Measurements from ENCODE around the gene GGTA1.

The GGTA1 gene

DNA sequence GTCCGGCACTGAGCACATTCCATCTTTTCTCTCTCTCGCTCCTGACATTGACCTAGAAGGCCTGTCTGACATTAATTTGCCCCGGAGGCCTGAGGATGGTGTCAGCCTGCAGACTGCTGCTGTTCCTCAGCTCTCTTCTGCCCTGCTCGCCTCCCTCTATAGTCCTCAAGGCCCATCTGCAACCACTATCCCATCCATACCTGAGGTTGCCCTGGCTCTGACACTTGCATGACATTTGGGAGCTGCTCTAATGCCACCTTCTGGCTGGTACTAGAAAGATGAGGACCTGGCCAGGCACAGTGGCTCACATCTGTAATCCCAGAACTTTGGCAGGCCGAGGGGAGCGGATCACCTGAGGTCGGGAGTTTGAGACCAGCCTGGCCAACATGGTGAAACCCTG is 38.6 kb upstream of the GGTA1 start:
- Histone ChIP-seq H3K4me3 (ENCODE audit: low read depth, low read length, poor library complexity, severe bottlenecking) (no peak overlapping the region), H3K4me1 (ENCODE audit: insufficient read depth, low read length, severe bottlenecking) (no peaks in the 10 kb centered on the region), H3K9me3 (ENCODE audit: low read length) (no peaks in the 10 kb centered on the region), H3K79me2 (ENCODE audit: insufficient read depth, low read length) (no peaks in the 10 kb centered on the region), H2AFZ (ENCODE audit: low read length) (no peak overlapping the region), H3K9ac (ENCODE audit: low read length) (no peak overlapping the region), H3K27me3 (ENCODE audit: insufficient read depth, low read length) (no peaks in the 10 kb centered on the region), H3F3A (ENCODE audit: insufficient read depth, low read length) (no peaks in the 10 kb centered on the region), H3K36me3 (ENCODE audit: insufficient read depth, low read length) (no peaks in the 10 kb centered on the region), H4K20me1 (ENCODE audit: insufficient read depth, low read length) (no peaks in the 10 kb centered on the region), H3K27ac (ENCODE audit: low read depth, low read length, poor library complexity, severe bottlenecking) (no peak overlapping the region), H3K9me2 (ENCODE audit: low read depth, low read length) (no peaks in the 10 kb centered on the region), H3K4me2 (ENCODE audit: low read length) (no peak overlapping the region)
- TF ChIP-seq EZH2 (IDR thresholded peaks at IDR 0.05; ENCODE audit: borderline replicate concordance, low read length): no peak
- TF ChIP-seq, protein P1, sequence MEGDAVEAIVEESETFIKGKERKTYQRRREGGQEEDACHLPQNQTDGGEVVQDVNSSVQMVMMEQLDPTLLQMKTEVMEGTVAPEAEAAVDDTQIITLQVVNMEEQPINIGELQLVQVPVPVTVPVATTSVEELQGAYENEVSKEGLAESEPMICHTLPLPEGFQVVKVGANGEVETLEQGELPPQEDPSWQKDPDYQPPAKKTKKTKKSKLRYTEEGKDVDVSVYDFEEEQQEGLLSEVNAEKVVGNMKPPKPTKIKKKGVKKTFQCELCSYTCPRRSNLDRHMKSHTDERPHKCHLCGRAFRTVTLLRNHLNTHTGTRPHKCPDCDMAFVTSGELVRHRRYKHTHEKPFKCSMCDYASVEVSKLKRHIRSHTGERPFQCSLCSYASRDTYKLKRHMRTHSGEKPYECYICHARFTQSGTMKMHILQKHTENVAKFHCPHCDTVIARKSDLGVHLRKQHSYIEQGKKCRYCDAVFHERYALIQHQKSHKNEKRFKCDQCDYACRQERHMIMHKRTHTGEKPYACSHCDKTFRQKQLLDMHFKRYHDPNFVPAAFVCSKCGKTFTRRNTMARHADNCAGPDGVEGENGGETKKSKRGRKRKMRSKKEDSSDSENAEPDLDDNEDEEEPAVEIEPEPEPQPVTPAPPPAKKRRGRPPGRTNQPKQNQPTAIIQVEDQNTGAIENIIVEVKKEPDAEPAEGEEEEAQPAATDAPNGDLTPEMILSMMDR (IDR thresholded peaks at IDR 0.05; ENCODE audit: low read length): peak; percentile 10; the same call in 1 of the 2 replicates

DNA sequence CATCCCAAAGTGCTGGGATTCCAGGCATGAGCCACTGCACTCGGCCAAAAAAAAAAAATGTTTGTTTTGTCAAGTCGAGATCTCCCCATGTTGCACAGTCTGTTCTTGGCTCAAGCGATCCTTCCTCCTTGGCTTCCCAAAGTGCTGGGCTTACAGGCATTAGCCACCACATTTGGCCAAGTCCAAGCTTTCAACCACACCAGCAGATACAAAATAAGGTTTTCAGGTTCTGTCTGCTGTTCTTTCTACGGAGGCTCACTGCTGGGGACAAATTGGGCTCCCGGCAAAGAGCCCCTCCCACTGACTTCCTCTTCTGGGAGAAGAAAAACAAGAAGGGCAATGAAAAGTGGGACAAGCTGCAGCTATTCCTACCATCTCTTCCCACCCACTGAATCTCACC is 37.6 kb upstream of the GGTA1 start:
- Histone ChIP-seq H3K79me2 (ENCODE audit: insufficient read depth, low read length) (no peaks in the 10 kb centered on the region), H3K4me2 (ENCODE audit: low read length) (no peak overlapping the region), H3K9ac (ENCODE audit: low read length) (no peak overlapping the region), H3K27me3 (ENCODE audit: insufficient read depth, low read length) (no peaks in the 10 kb centered on the region), H3K36me3 (ENCODE audit: insufficient read depth, low read length) (no peaks in the 10 kb centered on the region), H3K27ac (ENCODE audit: low read depth, low read length, poor library complexity, severe bottlenecking) (no peak overlapping the region), H3F3A (ENCODE audit: insufficient read depth, low read length) (no peaks in the 10 kb centered on the region), H3K4me1 (ENCODE audit: insufficient read depth, low read length, severe bottlenecking) (no peaks in the 10 kb centered on the region), H4K20me1 (ENCODE audit: insufficient read depth, low read length) (no peaks in the 10 kb centered on the region), H2AFZ (ENCODE audit: low read length) (no peak overlapping the region), H3K4me3 (ENCODE audit: low read depth, low read length, poor library complexity, severe bottlenecking) (no peak overlapping the region), H3K9me3 (ENCODE audit: low read length) (no peaks in the 10 kb centered on the region), H3K9me2 (ENCODE audit: low read depth, low read length) (no peaks in the 10 kb centered on the region)
- no peak for TF ChIP-seq EZH2 (IDR thresholded peaks at IDR 0.05; ENCODE audit: borderline replicate concordance, low read length)

DNA sequence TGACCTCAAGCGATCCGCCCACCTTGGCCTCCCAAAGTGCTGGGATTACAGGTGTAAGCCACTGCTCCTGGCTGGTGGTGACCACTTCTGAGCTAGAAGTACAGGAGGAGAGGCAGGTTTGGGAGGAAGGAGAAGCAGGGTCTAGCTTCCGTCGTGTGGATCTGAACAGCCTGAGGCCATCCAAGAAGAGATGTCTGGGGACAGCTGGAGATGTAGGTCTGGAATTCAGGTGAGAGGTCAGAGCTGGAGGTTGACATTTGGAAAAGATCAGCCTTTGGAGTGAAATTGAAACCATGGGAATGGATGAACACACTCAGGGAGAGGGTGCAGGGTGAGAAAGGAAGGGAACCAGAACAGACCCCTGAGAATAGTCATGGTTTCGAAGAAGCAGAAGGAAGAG is 33.2 kb upstream of the GGTA1 start:
- Histone ChIP-seq H3K27ac (ENCODE audit: low read depth, low read length, poor library complexity, severe bottlenecking) (no peak overlapping the region), H3F3A (ENCODE audit: insufficient read depth, low read length) (no peaks in the 10 kb centered on the region), H3K9me3 (ENCODE audit: low read length) (no peaks in the 10 kb centered on the region), H3K9ac (ENCODE audit: low read length) (no peak overlapping the region), H3K4me2 (ENCODE audit: low read length) (no peak overlapping the region), H3K36me3 (ENCODE audit: insufficient read depth, low read length) (no peaks in the 10 kb centered on the region), H3K27me3 (ENCODE audit: insufficient read depth, low read length) (no peaks in the 10 kb centered on the region), H3K79me2 (ENCODE audit: insufficient read depth, low read length) (no peaks in the 10 kb centered on the region), H4K20me1 (ENCODE audit: insufficient read depth, low read length) (no peaks in the 10 kb centered on the region), H3K4me3 (ENCODE audit: low read depth, low read length, poor library complexity, severe bottlenecking) (no peak overlapping the region), H3K4me1 (ENCODE audit: insufficient read depth, low read length, severe bottlenecking) (no peaks in the 10 kb centered on the region), H3K9me2 (ENCODE audit: low read depth, low read length) (no peaks in the 10 kb centered on the region), H2AFZ (ENCODE audit: low read length) (no peak overlapping the region)
- TF ChIP-seq, protein P1 (IDR thresholded peaks at IDR 0.05; ENCODE audit: low read length): no peak
- TF ChIP-seq EZH2 (IDR thresholded peaks at IDR 0.05; ENCODE audit: borderline replicate concordance, low read length): no peak

DNA sequence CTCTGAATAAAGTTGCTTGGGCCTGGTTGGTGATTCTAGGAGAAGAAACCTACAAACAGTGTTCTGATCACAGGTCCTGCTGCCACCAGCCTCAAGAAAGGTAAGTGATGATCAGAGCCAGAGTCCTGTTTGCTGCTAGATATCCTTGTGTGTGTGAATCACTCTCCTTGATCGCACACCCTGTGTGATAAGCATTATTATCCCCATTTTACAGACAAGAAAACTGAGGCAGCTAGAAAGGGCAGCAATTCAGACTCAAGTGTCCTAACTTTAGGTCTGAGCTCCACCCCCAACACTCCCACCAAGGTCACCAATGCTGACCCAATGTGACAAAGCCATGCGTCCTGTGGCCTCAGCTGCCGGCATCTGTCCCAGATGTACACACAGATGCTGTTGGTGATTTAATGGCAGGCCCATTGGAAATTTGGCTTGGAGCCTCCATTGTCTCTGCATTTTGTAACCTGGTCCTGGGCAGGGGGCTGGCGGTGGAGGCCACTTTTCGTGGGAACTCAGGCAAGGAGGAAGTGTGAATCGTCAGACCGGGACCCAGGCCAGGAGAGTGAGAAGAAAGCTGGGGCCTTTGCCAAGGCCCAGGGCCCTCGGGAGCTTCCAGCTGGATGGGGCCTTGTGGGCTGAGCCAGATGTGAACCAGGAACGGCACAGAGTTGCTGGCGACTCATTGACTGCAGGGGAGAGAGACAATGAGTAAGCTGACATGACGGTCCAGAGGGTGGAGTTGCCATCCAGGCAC is 29.8 kb upstream of the GGTA1 start:
- H3K36me3 ChIP-seq (ENCODE audit: insufficient read depth, low read length): no peaks in the 10 kb centered on the region
- H3K9me3 ChIP-seq (ENCODE audit: low read length): no peaks in the 10 kb centered on the region
- no peak for TF ChIP-seq EZH2 (IDR thresholded peaks at IDR 0.05; ENCODE audit: borderline replicate concordance, low read length)
- TF ChIP-seq, protein P1 (IDR thresholded peaks at IDR 0.05; ENCODE audit: low read length): no peak
- H3K27me3 ChIP-seq (ENCODE audit: insufficient read depth, low read length): no peaks in the 10 kb centered on the region
- H3K4me2 ChIP-seq (ENCODE audit: low read length): no peak overlapping the region
- H3K79me2 ChIP-seq (ENCODE audit: insufficient read depth, low read length): no peaks in the 10 kb centered on the region
- no peak overlapping the region for H3K4me3 ChIP-seq (ENCODE audit: low read depth, low read length, poor library complexity, severe bottlenecking)
- no peak overlapping the region for H3K27ac ChIP-seq (ENCODE audit: low read depth, low read length, poor library complexity, severe bottlenecking)
- no peak overlapping the region for H2AFZ ChIP-seq (ENCODE audit: low read length)
- no peak overlapping the region for H3K9ac ChIP-seq (ENCODE audit: low read length)
- H3K9me2 ChIP-seq (ENCODE audit: low read depth, low read length): no peaks in the 10 kb centered on the region
- H4K20me1 ChIP-seq (ENCODE audit: insufficient read depth, low read length): no peaks in the 10 kb centered on the region
- H3K4me1 ChIP-seq (ENCODE audit: insufficient read depth, low read length, severe bottlenecking): no peaks in the 10 kb centered on the region
- no peaks in the 10 kb centered on the region for H3F3A ChIP-seq (ENCODE audit: insufficient read depth, low read length)

All from OCI-LY1 (cell line).